ENCODE results near the gene PKP4.

DNA sequence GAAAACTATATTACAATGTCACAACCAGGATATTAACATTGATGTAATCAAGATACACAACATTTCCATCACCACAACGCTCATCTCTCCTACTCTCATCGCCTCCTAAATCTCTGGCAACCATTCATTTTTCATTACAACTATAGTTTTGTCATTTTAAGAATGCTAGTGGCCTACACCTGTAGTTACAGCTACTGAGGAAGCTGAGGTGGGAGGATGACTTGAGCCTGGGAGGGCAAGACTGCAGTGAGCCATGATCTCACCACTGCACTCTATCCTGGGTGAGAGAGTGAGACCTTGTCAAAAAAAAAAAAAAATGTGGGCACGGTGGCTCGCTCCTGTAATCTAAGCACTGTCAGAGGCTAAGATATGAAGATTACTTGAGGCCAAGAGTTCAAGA is 10.5 kb downstream of the PKP4 start:
- TF ChIP-seq, protein P1, sequence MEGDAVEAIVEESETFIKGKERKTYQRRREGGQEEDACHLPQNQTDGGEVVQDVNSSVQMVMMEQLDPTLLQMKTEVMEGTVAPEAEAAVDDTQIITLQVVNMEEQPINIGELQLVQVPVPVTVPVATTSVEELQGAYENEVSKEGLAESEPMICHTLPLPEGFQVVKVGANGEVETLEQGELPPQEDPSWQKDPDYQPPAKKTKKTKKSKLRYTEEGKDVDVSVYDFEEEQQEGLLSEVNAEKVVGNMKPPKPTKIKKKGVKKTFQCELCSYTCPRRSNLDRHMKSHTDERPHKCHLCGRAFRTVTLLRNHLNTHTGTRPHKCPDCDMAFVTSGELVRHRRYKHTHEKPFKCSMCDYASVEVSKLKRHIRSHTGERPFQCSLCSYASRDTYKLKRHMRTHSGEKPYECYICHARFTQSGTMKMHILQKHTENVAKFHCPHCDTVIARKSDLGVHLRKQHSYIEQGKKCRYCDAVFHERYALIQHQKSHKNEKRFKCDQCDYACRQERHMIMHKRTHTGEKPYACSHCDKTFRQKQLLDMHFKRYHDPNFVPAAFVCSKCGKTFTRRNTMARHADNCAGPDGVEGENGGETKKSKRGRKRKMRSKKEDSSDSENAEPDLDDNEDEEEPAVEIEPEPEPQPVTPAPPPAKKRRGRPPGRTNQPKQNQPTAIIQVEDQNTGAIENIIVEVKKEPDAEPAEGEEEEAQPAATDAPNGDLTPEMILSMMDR (conservative IDR thresholded peaks at IDR 0.05 in 1 of 2, IDR thresholded peaks at IDR 0.05 in 1 of 2; ENCODE audit: extremely low read depth in 1 of 2, insufficient read depth in 1 of 2, low read depth in 1 of 2, low read length in 2 of 2) = no peak
- no peak for TF ChIP-seq EZH2 (IDR thresholded peaks at IDR 0.05; ENCODE audit: borderline replicate concordance, low read length)
